WTC11 (cell line): Measurements from ENCODE around the gene PRKACG. TPM values are rescaled to one million over a fixed set of nuclear protein-coding genes. Genes with fewer than 3 reads are reported as not detected.

Experiments used
- ATAC-seq: fragments of 200-7000 bp; cut with Tn5 transposase; 2 replicates; pipeline ENCODE4 v1.10.0; 2021; ENCODE audit warnings: mild to moderate bottlenecking, moderate library complexity
- CTCF ChIA-PET: fragments of 300-600 bp; sonication (Branson Sonifier 250); formaldehyde crosslinking; loops from one replicate; lab custom pipeline; 2021; ENCODE audit warnings: antibody characterized with exemption; lab: Charles Lee
- POLR2A ChIA-PET: fragments of 350-600 bp; sonication (Branson Sonifier 250); formaldehyde crosslinking; loops from one replicate; lab custom pipeline; 2021; ENCODE audit warnings: antibody characterized with exemption; lab: Charles Lee
- DNase-seq: peaks from one replicate; pipeline ENCODE4 v3.0.0; 2021; ENCODE audit warnings: low spot score
- H3K27ac Mint-ChIP-seq: 2 replicates; pipeline ENCODE4 v1.8.0; 2021; ENCODE audit warnings: mixed read lengths
- H3K27me3 Mint-ChIP-seq: 2 replicates; pipeline ENCODE4 v1.8.0; 2021; ENCODE audit warnings: low read depth, mild to moderate bottlenecking, moderate library complexity, mixed read lengths
- H3K36me3 Mint-ChIP-seq: 2 replicates; pipeline ENCODE4 v1.8.0; 2021; ENCODE audit warnings: mixed read lengths
- H3K4me1 Mint-ChIP-seq: 2 replicates; pipeline ENCODE4 v1.8.0; 2022; ENCODE audit warnings: mixed read lengths
- H3K4me3 Mint-ChIP-seq: 2 replicates; pipeline ENCODE4 v1.8.0; 2021; ENCODE audit warnings: mild to moderate bottlenecking, moderate library complexity, mixed read lengths
- H3K9me3 Mint-ChIP-seq: 2 replicates; pipeline ENCODE4 v1.8.0; 2021; ENCODE audit warnings: mixed read lengths
- ATF1 ChIP-seq: sonication (generic); formaldehyde crosslinking; IDR thresholded peaks from 2 replicates; pipeline ENCODE4 v1.8.1; 2023; ENCODE audit warnings: mild to moderate bottlenecking, moderate library complexity, missing genetic modification reagents
- ESRRA ChIP-seq: sonication (generic); formaldehyde crosslinking; IDR thresholded peaks from 2 replicates; pipeline ENCODE4 v1.8.1; 2022; ENCODE audit warnings: mild to moderate bottlenecking, missing genetic modification reagents, borderline replicate concordance
- GABPB1 ChIP-seq: sonication (generic); formaldehyde crosslinking; IDR thresholded peaks from 2 replicates; pipeline ENCODE4 v1.8.1; 2023; ENCODE audit warnings: mild to moderate bottlenecking, missing genetic modification reagents
- JAZF1 ChIP-seq: fragments of 250-450 bp; sonication (Bioruptor Pico); IDR thresholded peaks from 2 replicates; pipeline ENCODE4 v1.9.0; 2021; ENCODE audit warnings: moderate library complexity, mild to moderate bottlenecking, inconsistent platforms
- MYBL2 ChIP-seq: sonication (generic); formaldehyde crosslinking; IDR thresholded peaks from 2 replicates; pipeline ENCODE4 v1.8.1; 2023; ENCODE audit warnings: mild to moderate bottlenecking, moderate library complexity, missing genetic modification reagents
- SMAD3 ChIP-seq: sonication (generic); formaldehyde crosslinking; IDR thresholded peaks from 2 replicates; pipeline ENCODE4 v1.8.0; 2022; ENCODE audit warnings: missing genetic modification reagents, mild to moderate bottlenecking, borderline replicate concordance
- SMAD4 ChIP-seq: sonication (generic); formaldehyde crosslinking; IDR thresholded peaks from 2 replicates; pipeline ENCODE4 v1.8.0; 2022; ENCODE audit warnings: mild to moderate bottlenecking, missing genetic modification reagents
- SOX15 ChIP-seq: fragments of 250-450 bp; sonication (Bioruptor Pico); IDR thresholded peaks from 2 replicates; pipeline ENCODE4 v1.9.0; 2021; ENCODE audit warnings: mild to moderate bottlenecking
- ZNF121 ChIP-seq: sonication (generic); formaldehyde crosslinking; IDR thresholded peaks from 2 replicates; pipeline ENCODE4 v1.8.0; 2023; ENCODE audit warnings: missing genetic modification reagents
- ZNF317 ChIP-seq: sonication (generic); formaldehyde crosslinking; IDR thresholded peaks from 2 replicates; pipeline ENCODE4 v1.8.1; 2023; ENCODE audit warnings: low read depth, mild to moderate bottlenecking, moderate library complexity, missing genetic modification reagents, borderline replicate concordance
- ZNF396 ChIP-seq: fragments of 250-450 bp; sonication (Bioruptor Pico); IDR thresholded peaks from 2 replicates; pipeline ENCODE4 v1.8.0; 2021; ENCODE audit warnings: mild to moderate bottlenecking, moderate library complexity, borderline replicate concordance
- total RNA-seq: library from RNA; stranded (reverse); gene quantifications from 3 replicates; pipeline ENCODE4 v1.2.3, GENCODE V29; 2021
- TF ChIP-seq, protein P1 (sequence below): sonication (generic); formaldehyde crosslinking; IDR thresholded peaks from 2 replicates; pipeline ENCODE4 v1.8.0; 2022; ENCODE audit warnings: mild to moderate bottlenecking, missing genetic modification reagents
- TF ChIP-seq, protein P2 (sequence below): fragments of 250-450 bp; sonication (Bioruptor Pico); IDR thresholded peaks from 2 replicates; pipeline ENCODE4 v1.9.0; 2021; ENCODE audit warnings: moderate library complexity, mild to moderate bottlenecking, inconsistent platforms, borderline replicate concordance
- TF ChIP-seq, protein P3 (sequence below): sonication (generic); formaldehyde crosslinking; IDR thresholded peaks from 2 replicates; pipeline ENCODE4 v1.8.0; 2022; ENCODE audit warnings: missing genetic modification reagents
- TF ChIP-seq, protein P4 (sequence below): sonication (generic); formaldehyde crosslinking; IDR thresholded peaks from 2 replicates; pipeline ENCODE4 v1.8.0; 2023; ENCODE audit warnings: missing genetic modification reagents
- TF ChIP-seq, protein P5 (sequence below): sonication (generic); formaldehyde crosslinking; conservative IDR thresholded peaks from 2 replicates; pipeline ENCODE4 v1.8.1; 2023; ENCODE audit warnings: mild to moderate bottlenecking, low read depth, missing genetic modification reagents, moderate library complexity
- TF ChIP-seq, protein P6 (sequence below): sonication (generic); formaldehyde crosslinking; IDR thresholded peaks from 2 replicates; pipeline ENCODE4 v1.8.0; 2023; ENCODE audit warnings: missing genetic modification reagents, mild to moderate bottlenecking, borderline replicate concordance

PRKACG gene
- total RNA-seq, 1 experiment from 2014 or later, result not detected

DNA sequence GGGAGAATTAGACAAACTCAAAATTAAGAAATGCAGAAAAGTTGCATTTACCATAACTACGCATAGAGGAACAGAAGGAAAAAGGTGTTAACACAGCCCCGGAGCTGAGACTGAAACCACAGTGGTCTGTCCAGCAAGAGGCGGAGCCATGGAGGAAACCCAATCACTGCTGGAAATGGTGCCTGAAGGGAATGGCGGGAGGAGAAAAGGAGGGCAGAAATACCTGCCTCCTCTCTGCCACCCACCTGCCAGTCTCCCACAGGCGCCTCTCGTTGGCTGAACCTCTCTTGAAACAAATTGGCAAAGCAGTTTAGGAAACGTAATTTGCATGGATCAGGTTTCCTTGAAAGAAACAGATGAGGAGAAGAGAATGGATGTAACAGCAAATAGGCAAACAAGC lies 9.7 kb upstream of the PRKACG start (continued):
- TF ChIP-seq, protein P1, sequence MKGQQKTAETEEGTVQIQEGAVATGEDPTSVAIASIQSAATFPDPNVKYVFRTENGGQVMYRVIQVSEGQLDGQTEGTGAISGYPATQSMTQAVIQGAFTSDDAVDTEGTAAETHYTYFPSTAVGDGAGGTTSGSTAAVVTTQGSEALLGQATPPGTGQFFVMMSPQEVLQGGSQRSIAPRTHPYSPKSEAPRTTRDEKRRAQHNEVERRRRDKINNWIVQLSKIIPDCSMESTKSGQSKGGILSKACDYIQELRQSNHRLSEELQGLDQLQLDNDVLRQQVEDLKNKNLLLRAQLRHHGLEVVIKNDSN (CRISPR knock-in tag), result no peak
- TF ChIP-seq MYBL2 (CRISPR knock-in tag) (no peak), GABPB1 (CRISPR knock-in tag) (no peak), ZNF121 (no peak)
- TF ChIP-seq, protein P2, sequence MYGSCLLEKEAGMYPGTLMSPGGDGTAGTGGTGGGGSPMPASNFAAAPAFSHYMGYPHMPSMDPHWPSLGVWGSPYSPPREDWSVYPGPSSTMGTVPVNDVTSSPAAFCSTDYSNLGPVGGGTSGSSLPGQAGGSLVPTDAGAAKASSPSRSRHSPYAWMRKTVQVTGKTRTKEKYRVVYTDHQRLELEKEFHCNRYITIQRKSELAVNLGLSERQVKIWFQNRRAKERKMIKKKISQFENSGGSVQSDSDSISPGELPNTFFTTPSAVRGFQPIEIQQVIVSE (CRISPR knock-in tag), result no peak
- TF ChIP-seq, protein P3, sequence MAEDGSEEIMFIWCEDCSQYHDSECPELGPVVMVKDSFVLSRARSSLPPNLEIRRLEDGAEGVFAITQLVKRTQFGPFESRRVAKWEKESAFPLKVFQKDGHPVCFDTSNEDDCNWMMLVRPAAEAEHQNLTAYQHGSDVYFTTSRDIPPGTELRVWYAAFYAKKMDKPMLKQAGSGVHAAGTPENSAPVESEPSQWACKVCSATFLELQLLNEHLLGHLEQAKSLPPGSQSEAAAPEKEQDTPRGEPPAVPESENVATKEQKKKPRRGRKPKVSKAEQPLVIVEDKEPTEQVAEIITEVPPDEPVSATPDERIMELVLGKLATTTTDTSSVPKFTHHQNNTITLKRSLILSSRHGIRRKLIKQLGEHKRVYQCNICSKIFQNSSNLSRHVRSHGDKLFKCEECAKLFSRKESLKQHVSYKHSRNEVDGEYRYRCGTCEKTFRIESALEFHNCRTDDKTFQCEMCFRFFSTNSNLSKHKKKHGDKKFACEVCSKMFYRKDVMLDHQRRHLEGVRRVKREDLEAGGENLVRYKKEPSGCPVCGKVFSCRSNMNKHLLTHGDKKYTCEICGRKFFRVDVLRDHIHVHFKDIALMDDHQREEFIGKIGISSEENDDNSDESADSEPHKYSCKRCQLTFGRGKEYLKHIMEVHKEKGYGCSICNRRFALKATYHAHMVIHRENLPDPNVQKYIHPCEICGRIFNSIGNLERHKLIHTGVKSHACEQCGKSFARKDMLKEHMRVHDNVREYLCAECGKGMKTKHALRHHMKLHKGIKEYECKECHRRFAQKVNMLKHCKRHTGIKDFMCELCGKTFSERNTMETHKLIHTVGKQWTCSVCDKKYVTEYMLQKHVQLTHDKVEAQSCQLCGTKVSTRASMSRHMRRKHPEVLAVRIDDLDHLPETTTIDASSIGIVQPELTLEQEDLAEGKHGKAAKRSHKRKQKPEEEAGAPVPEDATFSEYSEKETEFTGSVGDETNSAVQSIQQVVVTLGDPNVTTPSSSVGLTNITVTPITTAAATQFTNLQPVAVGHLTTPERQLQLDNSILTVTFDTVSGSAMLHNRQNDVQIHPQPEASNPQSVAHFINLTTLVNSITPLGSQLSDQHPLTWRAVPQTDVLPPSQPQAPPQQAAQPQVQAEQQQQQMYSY (CRISPR knock-in tag), result no peak
- TF ChIP-seq, protein P4, sequence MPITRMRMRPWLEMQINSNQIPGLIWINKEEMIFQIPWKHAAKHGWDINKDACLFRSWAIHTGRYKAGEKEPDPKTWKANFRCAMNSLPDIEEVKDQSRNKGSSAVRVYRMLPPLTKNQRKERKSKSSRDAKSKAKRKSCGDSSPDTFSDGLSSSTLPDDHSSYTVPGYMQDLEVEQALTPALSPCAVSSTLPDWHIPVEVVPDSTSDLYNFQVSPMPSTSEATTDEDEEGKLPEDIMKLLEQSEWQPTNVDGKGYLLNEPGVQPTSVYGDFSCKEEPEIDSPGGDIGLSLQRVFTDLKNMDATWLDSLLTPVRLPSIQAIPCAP (CRISPR knock-in tag), result no peak

DNA sequence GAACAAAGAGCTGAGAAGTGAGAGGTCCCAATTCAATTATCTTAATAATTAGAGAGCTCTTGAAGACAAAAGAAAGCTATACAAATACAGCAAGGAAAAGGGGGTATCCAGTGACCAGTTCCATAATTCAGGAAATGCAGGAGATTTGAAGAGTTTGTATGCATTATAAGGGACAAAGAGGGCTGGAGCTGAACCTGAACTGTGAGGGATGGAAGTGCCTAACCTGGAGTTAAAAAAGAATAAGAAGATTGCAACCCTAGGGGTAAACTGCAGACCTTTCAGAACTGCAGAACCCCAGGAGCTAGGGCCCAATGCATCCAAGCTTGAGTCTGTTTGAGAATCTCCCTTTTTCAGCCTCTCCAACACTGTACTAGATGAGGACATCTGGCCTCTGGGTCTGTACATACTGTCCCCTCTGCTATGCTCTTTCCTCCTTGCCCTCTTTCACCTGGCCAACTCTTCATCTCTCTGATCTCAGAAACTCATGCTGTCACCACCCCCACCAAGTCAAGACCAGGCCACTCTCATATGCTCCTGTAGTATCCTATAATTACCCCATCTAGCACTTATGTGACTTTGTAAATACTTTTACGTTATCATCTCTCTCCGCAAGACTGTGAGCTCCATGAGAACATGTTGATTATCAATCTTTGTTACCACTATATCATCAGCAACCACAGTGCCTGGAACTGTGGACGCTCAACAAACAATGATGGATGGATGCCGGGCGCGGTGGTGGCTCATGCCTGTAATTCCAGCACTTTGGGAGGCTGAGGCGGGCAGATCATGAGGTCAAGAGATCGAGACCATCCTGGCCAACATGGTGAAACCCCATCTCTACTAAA lies 6.6 kb upstream of the PRKACG start:
- CTCF ChIA-PET, result no interaction called here
- no peak for TF ChIP-seq ZNF317 (CRISPR knock-in tag)
- TF ChIP-seq, protein P3 (CRISPR knock-in tag), result no peak
- TF ChIP-seq SMAD3 (CRISPR knock-in tag), result no peak
- TF ChIP-seq ESRRA (CRISPR knock-in tag), result no peak
- no peak for TF ChIP-seq SMAD4
- TF ChIP-seq, protein P5, sequence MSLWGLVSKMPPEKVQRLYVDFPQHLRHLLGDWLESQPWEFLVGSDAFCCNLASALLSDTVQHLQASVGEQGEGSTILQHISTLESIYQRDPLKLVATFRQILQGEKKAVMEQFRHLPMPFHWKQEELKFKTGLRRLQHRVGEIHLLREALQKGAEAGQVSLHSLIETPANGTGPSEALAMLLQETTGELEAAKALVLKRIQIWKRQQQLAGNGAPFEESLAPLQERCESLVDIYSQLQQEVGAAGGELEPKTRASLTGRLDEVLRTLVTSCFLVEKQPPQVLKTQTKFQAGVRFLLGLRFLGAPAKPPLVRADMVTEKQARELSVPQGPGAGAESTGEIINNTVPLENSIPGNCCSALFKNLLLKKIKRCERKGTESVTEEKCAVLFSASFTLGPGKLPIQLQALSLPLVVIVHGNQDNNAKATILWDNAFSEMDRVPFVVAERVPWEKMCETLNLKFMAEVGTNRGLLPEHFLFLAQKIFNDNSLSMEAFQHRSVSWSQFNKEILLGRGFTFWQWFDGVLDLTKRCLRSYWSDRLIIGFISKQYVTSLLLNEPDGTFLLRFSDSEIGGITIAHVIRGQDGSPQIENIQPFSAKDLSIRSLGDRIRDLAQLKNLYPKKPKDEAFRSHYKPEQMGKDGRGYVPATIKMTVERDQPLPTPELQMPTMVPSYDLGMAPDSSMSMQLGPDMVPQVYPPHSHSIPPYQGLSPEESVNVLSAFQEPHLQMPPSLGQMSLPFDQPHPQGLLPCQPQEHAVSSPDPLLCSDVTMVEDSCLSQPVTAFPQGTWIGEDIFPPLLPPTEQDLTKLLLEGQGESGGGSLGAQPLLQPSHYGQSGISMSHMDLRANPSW (CRISPR knock-in tag), result no peak
- no peak for TF ChIP-seq ZNF396 (CRISPR knock-in tag)
- no peak for TF ChIP-seq JAZF1 (CRISPR knock-in tag)
- no peak for TF ChIP-seq ATF1 (CRISPR knock-in tag)
- no peak for TF ChIP-seq SOX15 (CRISPR knock-in tag)
- TF ChIP-seq, protein P6, sequence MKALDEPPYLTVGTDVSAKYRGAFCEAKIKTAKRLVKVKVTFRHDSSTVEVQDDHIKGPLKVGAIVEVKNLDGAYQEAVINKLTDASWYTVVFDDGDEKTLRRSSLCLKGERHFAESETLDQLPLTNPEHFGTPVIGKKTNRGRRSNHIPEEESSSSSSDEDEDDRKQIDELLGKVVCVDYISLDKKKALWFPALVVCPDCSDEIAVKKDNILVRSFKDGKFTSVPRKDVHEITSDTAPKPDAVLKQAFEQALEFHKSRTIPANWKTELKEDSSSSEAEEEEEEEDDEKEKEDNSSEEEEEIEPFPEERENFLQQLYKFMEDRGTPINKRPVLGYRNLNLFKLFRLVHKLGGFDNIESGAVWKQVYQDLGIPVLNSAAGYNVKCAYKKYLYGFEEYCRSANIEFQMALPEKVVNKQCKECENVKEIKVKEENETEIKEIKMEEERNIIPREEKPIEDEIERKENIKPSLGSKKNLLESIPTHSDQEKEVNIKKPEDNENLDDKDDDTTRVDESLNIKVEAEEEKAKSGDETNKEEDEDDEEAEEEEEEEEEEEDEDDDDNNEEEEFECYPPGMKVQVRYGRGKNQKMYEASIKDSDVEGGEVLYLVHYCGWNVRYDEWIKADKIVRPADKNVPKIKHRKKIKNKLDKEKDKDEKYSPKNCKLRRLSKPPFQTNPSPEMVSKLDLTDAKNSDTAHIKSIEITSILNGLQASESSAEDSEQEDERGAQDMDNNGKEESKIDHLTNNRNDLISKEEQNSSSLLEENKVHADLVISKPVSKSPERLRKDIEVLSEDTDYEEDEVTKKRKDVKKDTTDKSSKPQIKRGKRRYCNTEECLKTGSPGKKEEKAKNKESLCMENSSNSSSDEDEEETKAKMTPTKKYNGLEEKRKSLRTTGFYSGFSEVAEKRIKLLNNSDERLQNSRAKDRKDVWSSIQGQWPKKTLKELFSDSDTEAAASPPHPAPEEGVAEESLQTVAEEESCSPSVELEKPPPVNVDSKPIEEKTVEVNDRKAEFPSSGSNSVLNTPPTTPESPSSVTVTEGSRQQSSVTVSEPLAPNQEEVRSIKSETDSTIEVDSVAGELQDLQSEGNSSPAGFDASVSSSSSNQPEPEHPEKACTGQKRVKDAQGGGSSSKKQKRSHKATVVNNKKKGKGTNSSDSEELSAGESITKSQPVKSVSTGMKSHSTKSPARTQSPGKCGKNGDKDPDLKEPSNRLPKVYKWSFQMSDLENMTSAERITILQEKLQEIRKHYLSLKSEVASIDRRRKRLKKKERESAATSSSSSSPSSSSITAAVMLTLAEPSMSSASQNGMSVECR (CRISPR knock-in tag), result no peak

More for the DNA sequence above, 6.6 kb upstream of the PRKACG start:
- no peaks in the 10 kb centered on the region for H3K9me3 Mint-ChIP-seq
- H3K27me3 Mint-ChIP-seq, result no peaks in the 10 kb centered on the region
- ATAC-seq (no peak), DNase-seq (no peak)
- H3K36me3 Mint-ChIP-seq, result no peaks in the 10 kb centered on the region
- no peak overlapping the region for H3K4me3 Mint-ChIP-seq
- H3K27ac Mint-ChIP-seq, result no peak overlapping the region
- POLR2A ChIA-PET, result no interaction called here
- peaks cover 33% of the 10 kb centered on the region for H3K4me1 Mint-ChIP-seq
